GM19372 (cell line): ENCODE results near the gene USH2A.
"Not testable (repeated sequence)": the region's sequence is repeated elsewhere in the genome, so short reads cannot be mapped to it uniquely, and the experiment has no call there.

Source experiments
- ATAC-seq: cut with Tn5 transposase; IDR thresholded peaks from one replicate; pipeline ENCODE4 v1.9.1; 2021; ENCODE audit warnings: mild to moderate bottlenecking, low read depth, moderate library complexity; ENCODE audit not compliant: unreplicated experiment

The USH2A gene

GRCh38 chr1:216153130-216153529, 270.1 kb downstream of the USH2A start:
- no peak for ATAC-seq

GRCh38 chr1:216145451-216146018, 277.7 kb downstream of the USH2A start:
- not testable (repeated sequence) for ATAC-seq

GRCh38 chr1:216144661-216145450, 278.4 kb downstream of the USH2A start:
- no peak for ATAC-seq

- no peak for ATAC-seq
Observed at GRCh38 chr1:216142921-216143320, 280.3 kb downstream of the USH2A start.

- ATAC-seq = no peak
Observed at GRCh38 chr1:216140730-216141524, 282.3 kb downstream of the USH2A start.

GRCh38 chr1:216124192-216124781, 299.0 kb downstream of the USH2A start:
- no peak for ATAC-seq

GRCh38 chr1:216123446-216124191, 299.6 kb downstream of the USH2A start:
- ATAC-seq = no peak

GRCh38 chr1:216119600-216119999, 303.6 kb downstream of the USH2A start:
- ATAC-seq = no peak

GRCh38 chr1:216114180-216114579, 309.1 kb downstream of the USH2A start:
- no peak for ATAC-seq

- ATAC-seq = no peak
Observed at GRCh38 chr1:216113181-216113580, 310.1 kb downstream of the USH2A start.

GRCh38 chr1:216111842-216112241, 311.4 kb downstream of the USH2A start:
- no peak for ATAC-seq

- no peak for ATAC-seq
Observed at GRCh38 chr1:216095400-216095799, 327.8 kb downstream of the USH2A start.

- ATAC-seq = no peak
Observed at GRCh38 chr1:216090556-216090955, 332.7 kb downstream of the USH2A start.

- ATAC-seq = no peak
Observed at GRCh38 chr1:216086678-216087077, 336.6 kb downstream of the USH2A start.

- no peak for ATAC-seq
Observed at GRCh38 chr1:216081445-216081844, 341.8 kb downstream of the USH2A start.

GRCh38 chr1:216076751-216077150, 346.5 kb downstream of the USH2A start:
- ATAC-seq = no peak

GRCh38 chr1:216075339-216075738, 347.9 kb downstream of the USH2A start:
- no peak for ATAC-seq

- no peak for ATAC-seq
Observed at GRCh38 chr1:216073793-216074595, 349.3 kb downstream of the USH2A start.

GRCh38 chr1:216071262-216071661, 352.0 kb downstream of the USH2A start:
- ATAC-seq = no peak

- no peak for ATAC-seq
Observed at GRCh38 chr1:216064643-216065042, 358.6 kb downstream of the USH2A start.
